ENCODE data around the gene ITGB8. TPM values are rescaled to one million over a fixed set of nuclear protein-coding genes. Genes with fewer than 3 reads are reported as not detected.

ITGB8 gene
- polyA plus RNA-seq (2013, experiment 1 of 2): 1.1 TPM
- polyA plus RNA-seq (2013, experiment 2 of 2): 1.0 TPM

GRCh38 chr7:20330239-20330927, at the start of gene ITGB8:
Gene ITGB8, plus strand, starts transcription at chr7:20330900. Its CDS starts 907 bp downstream, at chr7:20331807.
- no CpG with 5 or more reads among the region's 50 CpGs for WGBS (ENCODE audit: extremely low coverage, insufficient coverage, low lambda C conversion rate)
- peak within 1 kb of the TSS; percentile 71 for H3K4me3 ChIP-seq (ENCODE audit: low read length)
- no peak within 1 kb of the TSS for H2AK5ac ChIP-seq (ENCODE audit: low read length)

GRCh38 chr7:20282959-20283358, 47.7 kb upstream of the ITGB8 start:
- no peak overlapping the region for H2BK5ac ChIP-seq (ENCODE audit: low read length)
- H3K56ac ChIP-seq (ENCODE audit: low read length): no peak overlapping the region
- no peak overlapping the region for H3K4ac ChIP-seq (ENCODE audit: low read depth, low read length)
- no peak overlapping the region for H3K23ac ChIP-seq (ENCODE audit: low read length)
- no peaks in the 10 kb centered on the region for H3K79me2 ChIP-seq (ENCODE audit: control insufficient read depth, insufficient read depth, low read length)
- no peaks in the 10 kb centered on the region for H3K79me1 ChIP-seq (ENCODE audit: low read length)
- H4K8ac ChIP-seq (ENCODE audit: low read depth, low read length): no peak overlapping the region
- H2BK120ac ChIP-seq (ENCODE audit: low read depth, low read length): no peak overlapping the region
- H3K18ac ChIP-seq (ENCODE audit: low read length): no peak overlapping the region
- no peak for DNase-seq
- H3K4me2 ChIP-seq (ENCODE audit: low read length): no peak overlapping the region
- no peaks in the 10 kb centered on the region for H3K27me3 ChIP-seq (ENCODE audit: insufficient read depth, low read length, poor library complexity)
- no peaks in the 10 kb centered on the region for H3K4me1 ChIP-seq (ENCODE audit: control insufficient read depth, low read depth, low read length)
- H3K4me3 ChIP-seq (ENCODE audit: low read length): no peak overlapping the region
- no peak overlapping the region for H2AK5ac ChIP-seq (ENCODE audit: low read length)
- H3K9ac ChIP-seq (ENCODE audit: low read length): no peak overlapping the region
- H4K5ac ChIP-seq (ENCODE audit: low read length): no peak overlapping the region
- no CpG with 5 or more reads among the region's 1 CpG for WGBS (ENCODE audit: extremely low coverage, insufficient coverage, low lambda C conversion rate)
- H3K36me3 ChIP-seq (ENCODE audit: control insufficient read depth, insufficient read depth, low read length): no peaks in the 10 kb centered on the region
- H3K27ac ChIP-seq (ENCODE audit: low read depth, low read length): no peak overlapping the region
- H2BK15ac ChIP-seq (replicated peaks; ENCODE audit: low read depth): no peak overlapping the region

More at GRCh38 chr7:20330239-20330927, at the start of gene ITGB8:
- Histone ChIP-seq H4K8ac (ENCODE audit: low read depth, low read length) (no peak within 1 kb of the TSS), H3K56ac (ENCODE audit: low read length) (peak within 1 kb of the TSS; percentile 95), H3K79me2 (ENCODE audit: control insufficient read depth, insufficient read depth, low read length) (no peaks in the 10 kb centered on the region), H3K4me1 (ENCODE audit: control insufficient read depth, low read depth, low read length) (no peaks in the 10 kb centered on the region), H3K27ac (ENCODE audit: low read depth, low read length) (peak within 1 kb of the TSS; percentile 72), H2BK120ac (ENCODE audit: low read depth, low read length) (peak within 1 kb of the TSS; percentile 3), H2BK5ac (ENCODE audit: low read length) (peak within 1 kb of the TSS; percentile 27), H3K36me3 (ENCODE audit: control insufficient read depth, insufficient read depth, low read length) (no peaks in the 10 kb centered on the region), H4K5ac (ENCODE audit: low read length) (no peak within 1 kb of the TSS), H3K4me2 (ENCODE audit: low read length) (peak within 1 kb of the TSS; percentile 56), H3K18ac (ENCODE audit: low read length) (peak within 1 kb of the TSS; percentile 69), H3K9ac (ENCODE audit: low read length) (peak within 1 kb of the TSS; percentile 86), H3K4ac (ENCODE audit: low read depth, low read length) (peak within 1 kb of the TSS; percentile 29), H3K27me3 (ENCODE audit: insufficient read depth, low read length, poor library complexity) (no peaks in the 10 kb centered on the region), H3K23ac (ENCODE audit: low read length) (peak within 1 kb of the TSS; percentile 33), H3K79me1 (ENCODE audit: low read length) (no peaks in the 10 kb centered on the region), H2BK15ac (replicated peaks; ENCODE audit: low read depth) (no peak within 1 kb of the TSS)
- DNase-seq: peak; percentile 96

GRCh38 chr7:20283385-20283784, 47.3 kb upstream of the ITGB8 start:
- no peak overlapping the region for H2BK120ac ChIP-seq (ENCODE audit: low read depth, low read length)
- H3K79me1 ChIP-seq (ENCODE audit: low read length): no peaks in the 10 kb centered on the region
- H3K9ac ChIP-seq (ENCODE audit: low read length): no peak overlapping the region
- no peak overlapping the region for H2BK5ac ChIP-seq (ENCODE audit: low read length)
- no peak overlapping the region for H3K4ac ChIP-seq (ENCODE audit: low read depth, low read length)
- no peaks in the 10 kb centered on the region for H3K79me2 ChIP-seq (ENCODE audit: control insufficient read depth, insufficient read depth, low read length)
- no CpG with 5 or more reads among the region's 2 CpGs for WGBS (ENCODE audit: extremely low coverage, insufficient coverage, low lambda C conversion rate)
- H3K36me3 ChIP-seq (ENCODE audit: control insufficient read depth, insufficient read depth, low read length): no peaks in the 10 kb centered on the region
- H3K56ac ChIP-seq (ENCODE audit: low read length): no peak overlapping the region
- no peaks in the 10 kb centered on the region for H3K4me1 ChIP-seq (ENCODE audit: control insufficient read depth, low read depth, low read length)
- H4K5ac ChIP-seq (ENCODE audit: low read length): no peak overlapping the region
- H3K27ac ChIP-seq (ENCODE audit: low read depth, low read length): no peak overlapping the region
- no peak overlapping the region for H2BK15ac ChIP-seq (replicated peaks; ENCODE audit: low read depth)
- no peak overlapping the region for H3K4me3 ChIP-seq (ENCODE audit: low read length)
- H3K18ac ChIP-seq (ENCODE audit: low read length): no peak overlapping the region
- no peak overlapping the region for H2AK5ac ChIP-seq (ENCODE audit: low read length)
- H4K8ac ChIP-seq (ENCODE audit: low read depth, low read length): no peak overlapping the region
- no peak for DNase-seq
- H3K4me2 ChIP-seq (ENCODE audit: low read length): no peak overlapping the region
- no peak overlapping the region for H3K23ac ChIP-seq (ENCODE audit: low read length)
- no peaks in the 10 kb centered on the region for H3K27me3 ChIP-seq (ENCODE audit: insufficient read depth, low read length, poor library complexity)

- H4K5ac ChIP-seq (ENCODE audit: low read length): no peak overlapping the region
- no peaks in the 10 kb centered on the region for H3K79me2 ChIP-seq (ENCODE audit: control insufficient read depth, insufficient read depth, low read length)
- no peak overlapping the region for H2BK15ac ChIP-seq (replicated peaks; ENCODE audit: low read depth)
- no peak for DNase-seq
- no peak overlapping the region for H3K23ac ChIP-seq (ENCODE audit: low read length)
- H2BK5ac ChIP-seq (ENCODE audit: low read length): no peak overlapping the region
- H3K27me3 ChIP-seq (ENCODE audit: insufficient read depth, low read length, poor library complexity): no peaks in the 10 kb centered on the region
- H3K27ac ChIP-seq (ENCODE audit: low read depth, low read length): no peak overlapping the region
- H4K8ac ChIP-seq (ENCODE audit: low read depth, low read length): no peak overlapping the region
- no peak overlapping the region for H2AK5ac ChIP-seq (ENCODE audit: low read length)
- no peak overlapping the region for H2BK120ac ChIP-seq (ENCODE audit: low read depth, low read length)
- H3K9ac ChIP-seq (ENCODE audit: low read length): no peak overlapping the region
- no peaks in the 10 kb centered on the region for H3K4me1 ChIP-seq (ENCODE audit: control insufficient read depth, low read depth, low read length)
- WGBS (ENCODE audit: extremely low coverage, insufficient coverage, low lambda C conversion rate): no CpG with 5 or more reads among the region's 3 CpGs
- H3K36me3 ChIP-seq (ENCODE audit: control insufficient read depth, insufficient read depth, low read length): no peaks in the 10 kb centered on the region
- no peak overlapping the region for H3K4ac ChIP-seq (ENCODE audit: low read depth, low read length)
- no peak overlapping the region for H3K4me2 ChIP-seq (ENCODE audit: low read length)
- H3K18ac ChIP-seq (ENCODE audit: low read length): no peak overlapping the region
- no peak overlapping the region for H3K56ac ChIP-seq (ENCODE audit: low read length)
- no peak overlapping the region for H3K4me3 ChIP-seq (ENCODE audit: low read length)
- no peaks in the 10 kb centered on the region for H3K79me1 ChIP-seq (ENCODE audit: low read length)
Observed at GRCh38 chr7:20284003-20284770, 46.5 kb upstream of the ITGB8 start.

- H2AK5ac ChIP-seq (ENCODE audit: low read length): no peak overlapping the region
- H3K9ac ChIP-seq (ENCODE audit: low read length): no peak overlapping the region
- no peak overlapping the region for H2BK15ac ChIP-seq (replicated peaks; ENCODE audit: low read depth)
- H3K4me1 ChIP-seq (ENCODE audit: control insufficient read depth, low read depth, low read length): no peaks in the 10 kb centered on the region
- H3K79me1 ChIP-seq (ENCODE audit: low read length): no peaks in the 10 kb centered on the region
- no peak overlapping the region for H4K8ac ChIP-seq (ENCODE audit: low read depth, low read length)
- no peak overlapping the region for H3K4ac ChIP-seq (ENCODE audit: low read depth, low read length)
- DNase-seq: no peak
- no peak overlapping the region for H3K4me2 ChIP-seq (ENCODE audit: low read length)
- no peak overlapping the region for H2BK5ac ChIP-seq (ENCODE audit: low read length)
- no peak overlapping the region for H4K5ac ChIP-seq (ENCODE audit: low read length)
- no peak overlapping the region for H3K27ac ChIP-seq (ENCODE audit: low read depth, low read length)
- no peak overlapping the region for H3K4me3 ChIP-seq (ENCODE audit: low read length)
- no peaks in the 10 kb centered on the region for H3K36me3 ChIP-seq (ENCODE audit: control insufficient read depth, insufficient read depth, low read length)
- no peaks in the 10 kb centered on the region for H3K79me2 ChIP-seq (ENCODE audit: control insufficient read depth, insufficient read depth, low read length)
- no peaks in the 10 kb centered on the region for H3K27me3 ChIP-seq (ENCODE audit: insufficient read depth, low read length, poor library complexity)
- H2BK120ac ChIP-seq (ENCODE audit: low read depth, low read length): no peak overlapping the region
- no peak overlapping the region for H3K23ac ChIP-seq (ENCODE audit: low read length)
- H3K18ac ChIP-seq (ENCODE audit: low read length): peak overlapping the region; percentile 23
- H3K56ac ChIP-seq (ENCODE audit: low read length): no peak overlapping the region
Observed at GRCh38 chr7:20284771-20285143, 45.9 kb upstream of the ITGB8 start.
